Left forelimb (tissue), 1 donor: ENCODE results near the gene ZNF571.

Source experiments
- DNase-seq: peaks from one replicate; pipeline ENCODE4 v3.0.0-alpha.2; 2018; ENCODE audit warnings: low spot score

Gene ZNF571

DNA sequence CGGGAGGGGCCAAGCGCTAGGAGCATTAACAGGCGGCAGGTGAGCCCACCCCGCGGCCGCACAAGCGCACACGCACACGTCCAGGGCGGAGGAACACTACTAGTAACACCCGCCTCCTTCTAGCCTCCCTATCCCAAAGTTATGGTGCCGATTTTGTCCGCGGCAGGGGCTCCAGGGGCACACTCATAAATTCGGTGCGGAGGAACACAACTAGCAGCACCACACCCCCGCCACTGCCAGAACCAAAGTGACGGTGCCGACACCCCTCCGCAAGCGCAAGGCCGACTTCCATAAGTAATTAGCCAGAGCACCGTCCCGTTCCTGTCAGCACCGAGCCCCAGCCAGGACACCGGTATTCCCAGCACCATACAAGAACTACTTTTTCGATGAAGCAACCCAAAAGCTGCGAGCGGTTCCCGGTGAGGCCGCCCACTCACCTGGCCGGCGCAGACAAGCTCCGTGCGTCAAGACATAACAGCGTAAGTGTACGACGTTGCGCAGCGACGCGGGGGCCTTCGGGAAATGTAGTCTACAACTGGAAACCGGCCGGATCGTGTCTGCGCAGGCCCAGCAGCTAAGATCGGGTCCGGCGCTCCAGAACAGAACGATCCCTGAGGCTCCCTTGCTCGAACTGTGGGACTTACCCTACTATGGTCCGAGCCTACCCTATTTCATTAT is at the start of gene ZNF571, which contains the start of gene ZNF540:
ZNF571 (minus strand) TSS at position 489 of the 678 bp plus-strand sequence. CDS start 8,116 bp downstream, outside the sequence.
ZNF540 (plus strand) TSS at position 573 of the 678 bp plus-strand sequence. CDS start 3,572 bp downstream, outside the sequence.
- peak; percentile 94 for DNase-seq

DNA sequence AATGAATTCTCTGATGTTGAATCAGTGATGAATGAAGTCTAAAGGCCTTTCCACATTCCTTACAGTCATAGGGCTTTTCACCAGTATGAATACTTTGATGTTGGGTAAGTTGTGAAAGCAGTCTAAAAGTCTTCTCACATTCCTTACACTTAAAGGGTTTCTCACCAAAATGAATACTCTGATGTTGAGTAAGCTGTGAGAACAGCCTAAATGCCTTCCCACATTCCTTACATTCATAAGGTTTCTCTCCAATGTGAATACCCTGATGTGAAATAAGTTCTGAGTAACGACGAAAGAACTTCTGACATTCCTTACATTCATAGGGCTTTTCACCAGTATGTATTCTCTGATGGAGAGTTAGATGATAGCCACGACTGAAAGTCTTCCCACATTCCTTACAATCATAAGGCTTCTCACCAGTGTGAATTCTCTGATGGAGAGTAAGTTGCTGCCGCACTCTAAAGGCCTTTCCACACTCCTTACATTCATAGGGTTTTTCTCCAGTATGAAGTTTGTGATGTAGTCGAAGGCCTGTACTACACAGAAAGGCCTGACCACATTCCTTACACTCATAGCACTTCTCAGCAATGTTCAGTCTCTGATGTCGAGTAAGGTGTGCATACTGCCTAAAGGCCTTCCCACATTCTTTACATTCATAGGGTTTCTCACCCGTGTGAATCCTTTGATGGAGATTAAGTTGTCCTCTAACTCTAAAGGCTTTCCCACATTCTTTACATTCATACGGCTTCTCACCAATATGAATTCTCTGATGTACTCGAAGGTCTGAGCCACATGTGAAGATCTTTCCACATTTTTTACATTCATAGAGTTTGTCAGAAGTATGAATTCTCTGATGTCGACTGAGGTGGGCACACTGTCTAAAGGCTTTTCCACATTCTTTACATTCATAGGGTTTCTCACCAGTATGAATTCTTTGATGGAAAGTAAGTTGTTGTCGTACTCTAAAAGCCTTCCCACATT is 40.8 kb upstream of the ZNF571 start:
- DNase-seq, result no peak

DNA sequence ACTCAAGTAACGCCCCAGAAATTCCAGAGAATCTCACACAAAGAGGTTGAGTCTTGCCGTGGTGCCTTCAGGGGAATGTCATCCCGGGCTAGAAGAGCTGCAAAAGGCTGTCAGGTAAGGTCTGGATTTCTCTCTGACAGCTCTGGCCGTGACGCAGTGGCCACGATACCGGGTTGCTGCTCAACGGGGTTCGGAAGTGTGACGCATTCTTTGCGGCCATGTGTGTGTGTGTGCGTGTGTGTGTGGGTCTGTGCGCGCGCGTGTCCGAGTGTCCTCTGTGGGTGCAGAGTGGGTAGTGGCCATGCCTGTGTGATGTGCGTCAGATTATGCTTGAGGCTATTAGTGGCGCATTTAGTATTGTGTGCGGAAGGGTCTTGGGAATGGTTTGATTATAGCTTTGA is 390 bp upstream of the ZNF571 start:
- DNase-seq, result peak; percentile 79

DNA sequence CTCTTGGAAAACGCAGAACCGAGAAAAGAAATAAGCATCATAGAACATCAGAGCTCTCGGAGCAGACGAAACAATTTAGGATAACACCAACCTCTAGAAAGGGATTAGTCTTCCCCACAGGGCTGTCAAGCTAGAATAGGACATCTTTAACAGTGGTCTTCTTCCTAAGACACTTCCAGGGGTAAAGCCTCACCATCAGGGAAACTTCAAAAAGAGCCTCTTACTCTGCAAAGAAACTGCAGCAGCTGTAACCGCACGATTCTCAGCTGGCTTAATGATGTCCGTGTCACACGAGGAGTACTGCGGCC is 642 bp downstream of the ZNF571 start:
- DNase-seq, result no peak

DNA sequence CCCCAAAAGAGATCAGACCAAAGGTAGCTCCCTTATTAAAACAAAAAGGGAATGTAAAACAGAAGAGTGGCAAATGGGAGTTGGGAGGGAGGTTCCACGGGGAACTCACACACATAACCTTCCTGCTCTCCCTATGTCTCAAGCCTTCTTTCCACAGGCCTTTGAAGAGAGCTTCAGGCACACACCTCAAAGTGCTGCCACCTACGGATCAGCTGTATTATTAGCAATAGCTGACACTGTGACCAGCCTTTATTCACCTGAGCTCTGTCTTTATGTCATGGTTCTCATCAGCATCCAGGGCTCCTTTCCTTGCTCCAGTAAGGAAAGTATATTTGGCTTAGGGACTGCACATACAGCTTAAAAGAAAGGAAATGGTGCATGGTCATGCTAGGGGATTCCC is 11.3 kb downstream of the ZNF571 start:
- no peak for DNase-seq

DNA sequence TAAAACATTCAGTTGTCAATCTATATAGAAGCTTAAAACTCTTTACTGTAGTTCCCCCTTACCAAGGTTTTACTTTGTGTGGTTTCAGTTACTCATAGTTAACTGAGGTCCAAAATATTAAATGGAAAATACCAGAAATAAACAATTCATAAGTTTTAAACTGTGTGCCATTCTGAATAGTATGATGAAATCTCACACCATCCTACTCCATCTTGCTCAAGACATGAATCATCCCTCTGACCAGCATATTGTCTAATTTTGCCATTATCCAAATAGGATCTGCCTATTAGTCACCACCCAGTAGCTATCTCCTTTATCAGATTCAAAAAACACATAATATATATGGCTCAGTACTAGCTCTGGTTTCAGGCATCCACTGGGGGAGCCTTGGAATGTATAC is 22.4 kb downstream of the ZNF571 start:
- no peak for DNase-seq

- no peak for DNase-seq
Observed at GRCh38 chr19:37565370-37565669, 29.3 kb downstream of the ZNF571 start.

DNA sequence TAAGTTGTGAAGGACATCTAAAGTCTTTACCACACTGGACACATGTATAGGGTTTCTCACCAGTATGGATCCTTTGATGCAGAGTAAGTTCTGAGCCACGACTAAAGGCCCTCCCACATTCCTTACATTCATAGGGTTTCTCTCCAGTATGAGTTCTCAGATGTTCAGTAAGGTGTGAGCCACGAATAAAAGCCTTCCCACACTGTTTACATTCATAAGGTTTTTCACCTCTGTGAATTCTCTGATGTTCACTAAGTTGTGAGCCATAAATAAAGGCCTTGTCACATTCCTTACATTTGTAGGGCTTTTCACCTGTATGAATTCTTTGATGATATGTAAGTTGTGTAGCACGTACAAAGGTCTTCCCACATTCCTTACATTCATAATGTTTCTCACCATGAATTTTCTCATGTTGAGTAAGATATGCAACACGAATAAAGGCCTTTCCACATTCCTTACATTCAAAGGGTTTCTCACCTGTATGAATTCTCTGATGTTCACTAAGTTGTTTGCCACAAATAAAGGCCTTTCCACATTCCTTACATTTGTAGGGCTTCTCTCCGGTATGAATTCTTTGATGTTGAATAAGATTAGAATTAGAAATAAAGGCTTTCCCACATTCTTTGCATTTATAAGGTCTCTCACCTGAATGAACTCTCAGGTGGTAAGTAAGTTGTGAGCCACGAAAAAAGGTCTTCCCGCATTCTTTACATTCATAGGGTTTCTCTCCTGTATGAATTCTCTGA is 29.8 kb downstream of the ZNF571 start:
- no peak for DNase-seq

GRCh38 chr19:37563518-37563917 is 31.1 kb downstream of the ZNF571 start:
- no peak for DNase-seq

- DNase-seq, result peak; percentile 83
Observed at GRCh38 chr19:37551129-37551993, 43.2 kb downstream of the ZNF571 start.

DNA sequence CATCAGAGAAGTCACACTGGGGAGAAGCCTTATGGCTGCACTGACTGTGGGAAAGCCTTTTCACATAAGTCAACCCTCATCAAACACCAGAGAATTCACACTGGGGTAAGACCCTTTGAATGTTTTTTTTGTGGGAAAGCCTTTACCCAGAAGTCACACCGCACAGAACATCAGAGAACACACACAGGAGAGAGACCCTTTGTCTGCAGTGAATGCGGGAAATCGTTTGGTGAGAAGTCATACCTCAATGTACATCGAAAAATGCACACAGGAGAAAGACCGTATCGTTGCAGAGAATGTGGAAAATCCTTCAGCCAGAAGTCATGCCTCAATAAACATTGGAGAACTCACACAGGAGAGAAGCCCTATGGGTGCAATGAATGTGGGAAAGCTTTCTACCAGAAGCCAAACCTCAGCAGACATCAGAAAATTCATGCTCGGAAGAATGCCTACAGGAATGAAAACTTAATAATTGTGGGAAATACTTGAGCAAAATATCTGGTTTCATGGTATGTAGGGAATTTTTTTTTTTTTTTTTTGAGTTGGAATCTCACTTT is 57.1 kb downstream of the ZNF571 start:
- DNase-seq, result no peak

- DNase-seq, result no peak
Observed at GRCh38 chr19:37519890-37520289, 74.7 kb downstream of the ZNF571 start.
